CD14-positive monocyte (primary cell): ENCODE data around the gene PLSCR4. TPM values are rescaled to one million over a fixed set of nuclear protein-coding genes. Genes with fewer than 3 reads are reported as not detected.

ENCODE experiments used
- DNase-seq, 3 donors: peaks; one replicate each; pipeline ENCODE4 v3.0.0-alpha.2; 2011 to 2022
- H2AFZ ChIP-seq: 2 replicates; pipeline ENCODE4 v1.6.0; 2012; ENCODE audit warnings: mild to moderate bottlenecking, low read depth, low read length, inconsistent platforms; ENCODE audit not compliant: insufficient read depth, poor library complexity, severe bottlenecking
- H3K27ac ChIP-seq, 2 donors: 1 replicate in 1 of 2; 2 replicates in 1 of 2; pipeline ENCODE4 v1.5.1; 2012 to 2013; ENCODE audit warnings: low read length in 2 of 2, control low read depth in 1 of 2, inconsistent platforms in 1 of 2, low read depth in 1 of 2, mild to moderate bottlenecking in 1 of 2
- H3K27me3 ChIP-seq, 2 donors: one replicate each; pipeline versions ENCODE4 v1.6.0 to v1.6.1; 2011 to 2013; ENCODE audit warnings: low read length in 2 of 2; ENCODE audit not compliant: control insufficient read depth in 2 of 2, insufficient read depth in 2 of 2
- H3K36me3 ChIP-seq, 2 donors: replicated peaks in 1 of 2; 1 replicate in 1 of 2; 2 replicates in 1 of 2; pipeline versions ENCODE4 v1.5.1 to v1.6.1; 2012 to 2013; ENCODE audit warnings: low read length in 2 of 2, control low read depth in 1 of 2, inconsistent platforms in 1 of 2, mild to moderate bottlenecking in 1 of 2; ENCODE audit not compliant: insufficient read depth in 2 of 2, control insufficient read depth in 1 of 2
- H3K4me1 ChIP-seq, 2 donors: 1 replicate in 1 of 2; 2 replicates in 1 of 2; pipeline versions ENCODE4 v1.5.1 to v1.6.1; 2012 to 2013; ENCODE audit warnings: low read length in 2 of 2, control low read depth in 1 of 2, inconsistent platforms in 1 of 2, mild to moderate bottlenecking in 1 of 2, moderate library complexity in 1 of 2; ENCODE audit not compliant: insufficient read depth in 2 of 2, control insufficient read depth in 1 of 2
- H3K4me2 ChIP-seq: replicated peaks from 2 replicates; pipeline ENCODE3; 2012; ENCODE audit warnings: low read length, moderate library complexity, mild to moderate bottlenecking; ENCODE audit not compliant: poor library complexity, severe bottlenecking; ENCODE audit errors: extremely low read depth
- H3K4me3 ChIP-seq, 3 experiments: fragments of 200-600 bp in 1 of 3; sonication (generic) in 1 of 3; replicated peaks in 1 of 3; 1 replicate in 2 of 3; 2 replicates in 1 of 3; pipeline ENCODE4 v1.5.1; 2011 to 2013; ENCODE audit warnings: low read length in 3 of 3, mild to moderate bottlenecking in 3 of 3, control low read depth in 2 of 3, low read depth in 2 of 3, inconsistent platforms in 1 of 3, moderate library complexity in 1 of 3
- H3K79me2 ChIP-seq: 2 replicates; pipeline ENCODE4 v1.6.0; 2012; ENCODE audit warnings: mild to moderate bottlenecking, control low read depth, inconsistent platforms, low read length, moderate library complexity; ENCODE audit not compliant: insufficient read depth
- H3K9ac ChIP-seq: 2 replicates; pipeline ENCODE4 v1.6.0; 2017; ENCODE audit warnings: low read length, mild to moderate bottlenecking; ENCODE audit not compliant: insufficient read depth, poor library complexity, severe bottlenecking
- H3K9me3 ChIP-seq, 2 donors: replicated peaks in 1 of 2; 1 replicate in 1 of 2; 2 replicates in 1 of 2; pipeline versions ENCODE4 v1.5.1 to v1.6.1; 2012 to 2013; ENCODE audit warnings: low read length in 2 of 2, control low read depth in 1 of 2; ENCODE audit not compliant: control insufficient read depth in 1 of 2, insufficient read depth in 1 of 2
- H4K20me1 ChIP-seq: 2 replicates; pipeline ENCODE4 v1.6.0; 2012; ENCODE audit warnings: mild to moderate bottlenecking, low read length, control low read depth, moderate library complexity; ENCODE audit not compliant: insufficient read depth
- H3K27ac Mint-ChIP-seq, 7 donors: one replicate each; pipeline ENCODE4 v1.8.0; 2020; ENCODE audit warnings: mild to moderate bottlenecking in 7 of 7, mixed read lengths in 7 of 7, moderate library complexity in 6 of 7, inconsistent platforms in 2 of 7
- H3K27me3 Mint-ChIP-seq, 3 donors: one replicate each; pipeline ENCODE4 v1.8.0; 2021 to 2022; ENCODE audit warnings: low read depth in 3 of 3, mild to moderate bottlenecking in 3 of 3, mixed read lengths in 3 of 3, moderate library complexity in 3 of 3, inconsistent platforms in 1 of 3
- H3K36me3 Mint-ChIP-seq, 2 donors: one replicate each; pipeline ENCODE4 v1.8.0; 2020; ENCODE audit warnings: mixed read lengths in 2 of 2, inconsistent platforms in 1 of 2, mild to moderate bottlenecking in 1 of 2
- H3K4me1 Mint-ChIP-seq: one replicate; pipeline ENCODE4 v1.8.0; 2020; ENCODE audit warnings: mild to moderate bottlenecking, mixed read lengths
- H3K4me3 Mint-ChIP-seq, 2 donors: one replicate each; pipeline ENCODE4 v1.8.0; 2020; ENCODE audit warnings: mild to moderate bottlenecking in 2 of 2, mixed read lengths in 2 of 2, moderate library complexity in 1 of 2
- H3K9me3 Mint-ChIP-seq, 7 donors: one replicate each; pipeline ENCODE4 v1.8.0; 2020 to 2022; ENCODE audit warnings: mixed read lengths in 7 of 7, mild to moderate bottlenecking in 6 of 7, moderate library complexity in 6 of 7, inconsistent platforms in 2 of 7
- WGBS: methylation state at CpG from one replicate; pipeline ENCODE4 v1.1.5; 2013; ENCODE audit warnings: missing lambda C conversion rate; ENCODE audit not compliant: insufficient coverage; 5-methylcytosine and 5-hydroxymethylcytosine counted together
- intact Hi-C, 2 donors: fragments of 100-400 bp; cut with micrococcal nuclease; formaldehyde crosslinking; loops; one replicate each; pipeline versions ENCODE4 v1.15.0 to v1.15.1; 2023
- polyA plus RNA-seq, 3 donors: library from polyadenylated mRNA; depleted of rRNA in 1 of 3; unstranded in 2 of 3; stranded (reverse) in 1 of 3; fragments of 300-500 nt in 2 of 3; fragments of >200 nt in 1 of 3; fragmentation: Illumina TruSeq in 2 of 3; gene quantifications; 1 replicate in 2 of 3; 2 replicates in 1 of 3; pipeline ENCODE4 v1.2.3, GENCODE V29; 2012 to 2021
- TF ChIP-seq, protein P1 (sequence below): fragments of 200-600 bp; IDR thresholded peaks from one replicate; pipeline ENCODE4 v1.8.0; 2022; ENCODE audit warnings: antibody characterized with exemption, mild to moderate bottlenecking

Gene PLSCR4
- polyA plus RNA-seq, 3 donors = 0.05 TPM; not detected in 2

DNA sequence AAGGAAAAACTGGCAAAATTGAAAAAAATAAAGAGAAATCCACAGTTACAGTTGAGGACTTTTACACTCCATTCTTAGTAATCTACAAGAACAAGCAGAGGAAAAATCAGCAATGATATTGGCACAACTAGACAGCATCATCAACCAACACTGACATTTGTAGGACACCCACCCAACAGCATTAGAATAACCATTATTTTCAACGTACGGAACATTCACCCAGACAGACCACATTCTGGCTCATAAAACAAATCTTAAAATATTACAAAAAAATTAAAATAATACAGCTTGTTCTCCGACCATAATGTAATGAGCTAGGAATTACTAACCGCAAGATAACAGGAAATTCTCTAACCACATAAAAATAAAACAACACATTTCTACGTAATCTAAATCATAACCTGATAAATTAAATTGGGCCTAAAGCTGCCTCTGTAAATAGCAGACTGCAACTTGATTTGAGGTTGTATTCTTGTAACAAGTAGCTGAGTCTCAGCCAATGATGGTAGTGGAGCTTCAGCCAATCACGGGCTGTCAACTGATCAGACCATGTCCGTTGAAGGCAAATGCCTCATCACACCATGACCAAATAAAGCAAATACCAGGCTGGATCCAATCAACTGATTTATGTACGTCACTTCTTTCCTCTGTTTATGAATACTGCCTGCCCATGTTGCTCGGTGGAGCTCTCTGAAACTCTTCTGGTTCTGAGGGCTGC is 9.2 kb downstream of the PLSCR4 start:
- no peaks in the 10 kb centered on the region for H3K4me1 ChIP-seq
- H3K79me2 ChIP-seq = no peaks in the 10 kb centered on the region
- no peak overlapping the region for H2AFZ ChIP-seq
- peaks cover 0 to 1% of the 10 kb centered on the region in 2 donors for H3K9me3 ChIP-seq
- TF ChIP-seq, protein P1, sequence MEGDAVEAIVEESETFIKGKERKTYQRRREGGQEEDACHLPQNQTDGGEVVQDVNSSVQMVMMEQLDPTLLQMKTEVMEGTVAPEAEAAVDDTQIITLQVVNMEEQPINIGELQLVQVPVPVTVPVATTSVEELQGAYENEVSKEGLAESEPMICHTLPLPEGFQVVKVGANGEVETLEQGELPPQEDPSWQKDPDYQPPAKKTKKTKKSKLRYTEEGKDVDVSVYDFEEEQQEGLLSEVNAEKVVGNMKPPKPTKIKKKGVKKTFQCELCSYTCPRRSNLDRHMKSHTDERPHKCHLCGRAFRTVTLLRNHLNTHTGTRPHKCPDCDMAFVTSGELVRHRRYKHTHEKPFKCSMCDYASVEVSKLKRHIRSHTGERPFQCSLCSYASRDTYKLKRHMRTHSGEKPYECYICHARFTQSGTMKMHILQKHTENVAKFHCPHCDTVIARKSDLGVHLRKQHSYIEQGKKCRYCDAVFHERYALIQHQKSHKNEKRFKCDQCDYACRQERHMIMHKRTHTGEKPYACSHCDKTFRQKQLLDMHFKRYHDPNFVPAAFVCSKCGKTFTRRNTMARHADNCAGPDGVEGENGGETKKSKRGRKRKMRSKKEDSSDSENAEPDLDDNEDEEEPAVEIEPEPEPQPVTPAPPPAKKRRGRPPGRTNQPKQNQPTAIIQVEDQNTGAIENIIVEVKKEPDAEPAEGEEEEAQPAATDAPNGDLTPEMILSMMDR = no peak
- 93% methylated on average over 4 of the region's 9 CpGs for WGBS
- no peaks in the 10 kb centered on the region for H4K20me1 ChIP-seq
- H3K4me2 ChIP-seq = no peak overlapping the region
- H3K27me3 ChIP-seq = no peaks in the 10 kb centered on the region
- no peak overlapping the region for H3K9ac ChIP-seq
- no peak overlapping the region for H3K27ac ChIP-seq
- no peaks in the 10 kb centered on the region for H3K36me3 ChIP-seq
- Mint-ChIP-seq H3K27me3 (peaks cover 0 to 1% (median 0%) of the 10 kb centered on the region in 3 donors), H3K27ac (no peak overlapping the region), H3K4me3 (no peak overlapping the region), H3K36me3 (no peaks in the 10 kb centered on the region), H3K4me1 (no peaks in the 10 kb centered on the region), H3K9me3 (peaks cover under 1 to 13% (median 7%) of the 10 kb centered on the region in 7 donors)
- no peak for DNase-seq
- no peak overlapping the region for H3K4me3 ChIP-seq
- intact Hi-C loops = no loop called here

DNA sequence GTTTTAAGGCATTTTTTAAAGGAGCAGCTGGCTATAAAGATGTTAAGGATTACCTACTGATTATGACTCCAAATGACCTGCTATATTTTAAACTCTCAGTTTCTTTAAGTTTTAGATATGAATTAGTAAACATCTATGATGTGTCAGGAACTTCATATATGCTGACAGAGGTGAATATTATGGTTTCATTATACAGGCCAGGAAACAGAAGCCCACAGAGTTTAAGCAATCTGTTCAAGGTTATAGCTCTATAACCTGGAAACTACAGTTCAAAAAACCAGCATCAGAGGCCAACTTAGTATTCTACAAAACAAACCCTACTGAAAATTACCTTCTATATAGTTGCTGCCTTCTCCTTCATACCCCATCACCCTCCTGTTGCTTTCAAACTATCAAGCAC is 17.4 kb downstream of the PLSCR4 start:
- H2AFZ ChIP-seq = no peak overlapping the region
- peaks cover 0 to 1% (median 0%) of the 10 kb centered on the region in 3 donors for H3K27me3 Mint-ChIP-seq
- H3K9me3 Mint-ChIP-seq = peaks cover 16 to 24% (median 19%) of the 10 kb centered on the region in 7 donors
- H3K4me3 Mint-ChIP-seq = no peak overlapping the region
- H3K27ac ChIP-seq = no peak overlapping the region
- H3K27ac Mint-ChIP-seq = no peak overlapping the region
- no peaks in the 10 kb centered on the region for H3K4me1 Mint-ChIP-seq
- no peaks in the 10 kb centered on the region for H4K20me1 ChIP-seq
- H3K36me3 Mint-ChIP-seq = no peaks in the 10 kb centered on the region
- no peaks in the 10 kb centered on the region for H3K4me1 ChIP-seq
- no peaks in the 10 kb centered on the region for H3K36me3 ChIP-seq
- TF ChIP-seq, protein P1 = no peak
- no peak overlapping the region for H3K4me2 ChIP-seq
- no peaks in the 10 kb centered on the region for H3K79me2 ChIP-seq
- H3K9me3 ChIP-seq = peaks cover 7 to 16% of the 10 kb centered on the region in 2 donors
- H3K4me3 ChIP-seq = no peak overlapping the region
- H3K9ac ChIP-seq = no peak overlapping the region
- DNase-seq = no peak
- no peaks in the 10 kb centered on the region for H3K27me3 ChIP-seq
- intact Hi-C loops = no loop called here
